ENCODE measurements around the gene LRIG2. TPM values are rescaled to one million over a fixed set of nuclear protein-coding genes. Genes with fewer than 3 reads are reported as not detected.
"Not testable (repeated sequence)": the region's sequence is repeated elsewhere in the genome, so short reads cannot be mapped to it uniquely, and the experiment has no call there.

Gene LRIG2
- total RNA-seq, 1 experiment from 2014 or later, result 22.5 TPM

- TF ChIP-seq ERG (CRISPR knock-in tag; IDR thresholded peaks at IDR 0.05) (no peak), FOXP1 (CRISPR knock-in tag; IDR thresholded peaks at IDR 0.05; ENCODE audit: borderline replicate concordance) (peak; percentile 54; the same call in 1 of the 2 replicates), ETV6 (CRISPR knock-in tag; IDR thresholded peaks at IDR 0.05) (0 out of 2 replicates have a peak, but pooled peaks have one; percentile 20), KAT7 (CRISPR knock-in tag; IDR thresholded peaks at IDR 0.05; ENCODE audit: borderline replicate concordance) (peak; percentile 90; the same call in 1 of the 2 replicates), GTF2I (CRISPR knock-in tag; conservative IDR thresholded peaks at IDR 0.05) (no peak), NFATC4 (CRISPR knock-in tag; IDR thresholded peaks at IDR 0.05) (no peak), E2F1 (CRISPR knock-in tag; IDR thresholded peaks at IDR 0.05) (no peak), ZNF317 (CRISPR knock-in tag; IDR thresholded peaks at IDR 0.05; ENCODE audit: borderline replicate concordance, low read depth) (no peak), ZNF425 (CRISPR knock-in tag; conservative IDR thresholded peaks at IDR 0.05) (no peak), SMAD3 (CRISPR knock-in tag; IDR thresholded peaks at IDR 0.05; ENCODE audit: borderline replicate concordance) (no peak), OVOL2 (CRISPR knock-in tag; IDR thresholded peaks at IDR 0.05; ENCODE audit: borderline replicate concordance) (no peak), MYBL2 (CRISPR knock-in tag; IDR thresholded peaks at IDR 0.05) (no peak)
Measured at GRCh38 chr1:113072757-113073478, at the start of gene LRIG2 (continued).

GRCh38 chr1:113023316-113023715, 49.7 kb upstream of the LRIG2 start:
- not testable (repeated sequence) for H3K9me3 Mint-ChIP-seq; H3K4me3 Mint-ChIP-seq; H3K27ac Mint-ChIP-seq; H3K36me3 Mint-ChIP-seq; DNase-seq (ENCODE audit: low spot score); H3K27me3 Mint-ChIP-seq (ENCODE audit: low read depth); ATAC-seq
- peak; percentile 52; the same call in 1 of the 2 replicates for TF ChIP-seq ZNF121 (CRISPR knock-in tag; IDR thresholded peaks at IDR 0.05)
- CTCF ChIA-PET, result interaction anchor here (2.0 kb wide), 1 partner anchor 50 kb away, joined by 7 read pairs; the partner anchor contains the start of gene LRIG2
- peaks cover 41% of the 10 kb centered on the region for H3K4me1 Mint-ChIP-seq
- POLR2A ChIA-PET, result interaction anchor here (0.5 kb wide), 1 partner anchor 735 kb away, joined by 5 read pairs; no protein-coding TSS in a partner anchor

- no peak for DNase-seq (ENCODE audit: low spot score)
- peak overlapping the region; percentile 81 for H3K27ac Mint-ChIP-seq
- ATAC-seq, result peak; percentile 6
- no peaks in the 10 kb centered on the region; the same call in 1 of the 2 replicates for H3K36me3 Mint-ChIP-seq
- H3K4me3 Mint-ChIP-seq, result no peak overlapping the region
- H3K4me1 Mint-ChIP-seq, result peaks cover 55% of the 10 kb centered on the region
- H3K27me3 Mint-ChIP-seq (ENCODE audit: low read depth), result no peaks in the 10 kb centered on the region
- ChIA-PET CTCF (interaction anchor here (0.7 to 2.4 kb wide), 7 partner anchors 11 to 147 kb away, joined by 3 to 41 read pairs (median 3); partner anchors contain the start of genes LRIG2 and SLC16A1), POLR2A (interaction anchor here (0.6 to 1.8 kb wide), 5 partner anchors 15 to 74 kb away, joined by 3 to 9 read pairs (median 4); partner anchors contain the start of gene LRIG2)
- no peaks in the 10 kb centered on the region for H3K9me3 Mint-ChIP-seq
- TF ChIP-seq JAZF1 (CRISPR knock-in tag; IDR thresholded peaks at IDR 0.05) (no peak), CDX4 (CRISPR knock-in tag; IDR thresholded peaks at IDR 0.05; ENCODE audit: borderline replicate concordance) (no peak), ZSCAN18 (CRISPR knock-in tag; IDR thresholded peaks at IDR 0.05) (no peak), E2F5 (CRISPR knock-in tag; IDR thresholded peaks at IDR 0.05) (no peak), ATF3 (CRISPR knock-in tag; conservative IDR thresholded peaks at IDR 0.05) (no peak), PREB (CRISPR knock-in tag; IDR thresholded peaks at IDR 0.05; ENCODE audit: borderline replicate concordance) (no peak), ATF2 (CRISPR knock-in tag; IDR thresholded peaks at IDR 0.05; ENCODE audit: borderline replicate concordance, low read depth) (no peak)
Measured at GRCh38 chr1:113027007-113027406, 46.0 kb upstream of the LRIG2 start.

Measured in WTC11 (cell line).